Measurements from ENCODE around the gene SLC39A12. TPM values are rescaled to one million over a fixed set of nuclear protein-coding genes. Genes with fewer than 3 reads are reported as not detected.

The SLC39A12 gene
- total RNA-seq, 2 donors from 2014 or later: 0.14 TPM; not detected in 1

DNA sequence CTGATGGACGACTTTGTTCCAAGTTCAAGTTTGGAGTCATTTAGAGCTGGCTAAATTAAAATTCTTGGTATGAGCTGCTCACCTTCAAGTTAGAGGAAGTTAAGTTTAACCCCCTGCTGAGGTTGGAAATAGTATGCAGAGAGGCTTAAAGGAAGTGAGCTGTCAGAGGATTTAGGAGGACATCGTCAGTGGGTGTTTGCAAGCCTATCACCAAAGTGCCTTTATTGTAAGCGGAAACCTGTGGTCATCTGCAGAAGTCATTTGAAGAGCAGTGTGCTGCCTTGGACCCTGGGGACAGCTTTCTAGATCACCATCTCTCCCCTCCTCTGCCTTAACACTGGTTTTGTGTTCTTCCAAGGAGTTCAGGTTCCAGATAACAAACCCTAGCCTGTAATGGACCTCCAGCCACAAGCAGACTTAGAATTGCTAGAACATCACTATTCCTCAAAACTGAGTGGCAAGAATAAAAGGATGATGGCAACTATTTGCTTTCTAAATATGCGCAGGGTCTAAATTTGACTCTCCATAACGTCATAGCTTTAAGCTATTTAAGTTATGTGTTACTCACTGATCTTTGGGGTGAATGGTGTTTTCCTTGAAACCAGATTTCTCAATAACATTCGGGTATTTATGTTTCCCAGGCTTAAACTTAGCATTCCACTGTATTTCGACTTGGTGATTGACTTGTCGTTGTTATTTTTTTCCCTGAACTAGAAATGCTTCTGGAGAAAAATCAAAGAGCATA, 93.4 kb downstream of the SLC39A12 start:
- no peak for DNase-seq (ENCODE audit: low spot score)
- no peaks in the 10 kb centered on the region for H3K27me3 ChIP-seq (replicated peaks; ENCODE audit: insufficient read depth)
- no peaks in the 10 kb centered on the region for H3K9me3 ChIP-seq
- no peak overlapping the region for H3K27ac ChIP-seq
- peaks cover 20 to 22% of the 10 kb centered on the region in 2 donors for H3K4me1 ChIP-seq (ENCODE audit: control insufficient read depth in 1 of 2, low read depth in 2 of 2)
- H3K4me3 ChIP-seq: no peak overlapping the region
- TF ChIP-seq, protein P1, sequence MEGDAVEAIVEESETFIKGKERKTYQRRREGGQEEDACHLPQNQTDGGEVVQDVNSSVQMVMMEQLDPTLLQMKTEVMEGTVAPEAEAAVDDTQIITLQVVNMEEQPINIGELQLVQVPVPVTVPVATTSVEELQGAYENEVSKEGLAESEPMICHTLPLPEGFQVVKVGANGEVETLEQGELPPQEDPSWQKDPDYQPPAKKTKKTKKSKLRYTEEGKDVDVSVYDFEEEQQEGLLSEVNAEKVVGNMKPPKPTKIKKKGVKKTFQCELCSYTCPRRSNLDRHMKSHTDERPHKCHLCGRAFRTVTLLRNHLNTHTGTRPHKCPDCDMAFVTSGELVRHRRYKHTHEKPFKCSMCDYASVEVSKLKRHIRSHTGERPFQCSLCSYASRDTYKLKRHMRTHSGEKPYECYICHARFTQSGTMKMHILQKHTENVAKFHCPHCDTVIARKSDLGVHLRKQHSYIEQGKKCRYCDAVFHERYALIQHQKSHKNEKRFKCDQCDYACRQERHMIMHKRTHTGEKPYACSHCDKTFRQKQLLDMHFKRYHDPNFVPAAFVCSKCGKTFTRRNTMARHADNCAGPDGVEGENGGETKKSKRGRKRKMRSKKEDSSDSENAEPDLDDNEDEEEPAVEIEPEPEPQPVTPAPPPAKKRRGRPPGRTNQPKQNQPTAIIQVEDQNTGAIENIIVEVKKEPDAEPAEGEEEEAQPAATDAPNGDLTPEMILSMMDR (IDR thresholded peaks at IDR 0.05): no peak
- ATAC-seq (ENCODE audit: insufficient number of reproducible peaks, low FRiP score, low read depth): no peak
- no peaks in the 10 kb centered on the region for H3K36me3 ChIP-seq

DNA sequence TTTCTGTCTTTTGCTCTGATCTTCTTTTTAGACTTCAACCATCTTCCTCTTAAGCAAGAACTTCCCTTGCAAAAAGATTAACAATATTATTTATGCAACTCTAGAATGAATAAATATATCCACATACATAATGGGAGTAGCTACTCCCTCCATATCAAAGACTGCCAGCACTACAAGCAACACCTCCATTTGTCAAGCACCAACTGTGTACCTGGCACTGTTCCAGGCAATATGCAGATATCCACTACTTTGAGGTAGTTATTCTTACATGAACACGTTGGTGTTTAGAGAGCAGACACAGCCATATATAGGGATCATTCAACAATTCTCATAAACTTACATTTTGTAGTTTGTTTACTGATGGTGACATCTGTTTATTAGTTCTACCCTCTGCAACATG, 104.9 kb downstream of the SLC39A12 start:
- no peak overlapping the region for H3K4me3 ChIP-seq
- H3K36me3 ChIP-seq: no peaks in the 10 kb centered on the region
- no peak overlapping the region for H3K27ac ChIP-seq
- DNase-seq (ENCODE audit: low spot score) (no peak), ATAC-seq (ENCODE audit: insufficient number of reproducible peaks, low FRiP score, low read depth) (no peak)
- no peaks in the 10 kb centered on the region for H3K9me3 ChIP-seq
- TF ChIP-seq, protein P1 (IDR thresholded peaks at IDR 0.05): no peak
- H3K27me3 ChIP-seq (replicated peaks; ENCODE audit: insufficient read depth): no peaks in the 10 kb centered on the region
- no peaks in the 10 kb centered on the region for H3K4me1 ChIP-seq (ENCODE audit: control insufficient read depth in 1 of 2, low read depth in 2 of 2)

DNA sequence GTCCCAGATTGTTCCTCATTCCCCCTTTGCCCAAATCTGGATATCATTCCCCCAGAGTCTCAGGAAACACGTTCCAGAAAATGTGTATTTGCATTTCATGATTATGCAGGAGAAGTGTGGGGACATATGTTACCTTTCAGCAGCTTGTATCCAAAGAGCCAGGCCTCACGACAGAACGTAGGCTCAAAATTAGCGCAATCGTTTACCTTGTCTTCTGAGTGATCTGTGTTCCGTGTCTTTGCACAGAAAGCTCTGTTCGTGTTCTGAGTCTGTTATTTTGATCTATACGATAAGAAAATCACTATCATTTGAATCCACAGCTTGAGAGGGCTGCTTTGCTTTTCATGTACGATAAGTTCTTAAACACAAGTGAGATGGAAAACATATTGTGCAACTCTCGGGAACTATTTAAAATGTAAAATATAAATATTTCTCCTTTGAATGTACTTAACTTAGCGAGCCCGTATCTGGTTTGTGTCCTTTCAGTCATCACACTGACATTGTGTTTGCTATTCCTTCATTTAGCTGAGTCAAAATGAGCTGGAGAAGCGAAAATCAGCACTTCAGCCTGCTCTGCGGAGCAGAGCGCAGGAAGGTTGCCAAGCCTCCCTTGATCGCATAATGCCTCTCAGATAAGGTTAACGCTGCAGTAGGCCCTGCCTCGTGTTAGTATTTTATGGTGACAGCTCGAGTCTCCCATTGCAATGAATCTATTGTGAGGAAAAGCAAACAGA, 108.3 kb downstream of the SLC39A12 start:
- H3K4me3 ChIP-seq: no peak overlapping the region
- no peak for DNase-seq (ENCODE audit: low spot score)

DNA sequence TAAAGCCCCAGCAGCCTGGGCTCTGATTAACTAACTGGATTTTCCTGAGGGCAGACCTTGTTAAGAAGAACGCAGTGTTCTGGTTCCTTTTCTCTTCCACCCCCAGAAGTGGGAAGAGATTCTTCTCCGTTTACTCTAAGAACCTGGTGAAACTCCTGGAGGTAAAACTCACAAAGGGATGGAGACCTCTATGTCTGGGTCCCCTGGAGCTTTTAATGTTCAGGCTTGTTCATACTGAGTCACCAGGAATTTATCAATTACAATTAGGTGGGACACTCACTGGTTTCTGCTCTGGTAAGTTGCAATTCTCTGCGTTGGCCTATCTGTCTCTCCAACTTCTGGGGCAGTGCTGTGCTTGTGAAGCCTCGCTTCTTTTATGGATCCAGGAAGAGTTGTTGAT, 115.2 kb downstream of the SLC39A12 start:
- Histone ChIP-seq H3K36me3 (no peaks in the 10 kb centered on the region), H3K9me3 (no peaks in the 10 kb centered on the region), H3K27me3 (replicated peaks; ENCODE audit: insufficient read depth) (no peaks in the 10 kb centered on the region), H3K27ac (no peak overlapping the region), H3K4me1 (ENCODE audit: control insufficient read depth in 1 of 2, low read depth in 2 of 2) (no peaks in the 10 kb centered on the region), H3K4me3 (no peak overlapping the region)
- ATAC-seq (ENCODE audit: insufficient number of reproducible peaks, low FRiP score, low read depth) (no peak), DNase-seq (ENCODE audit: low spot score) (no peak)
- TF ChIP-seq, protein P1 (IDR thresholded peaks at IDR 0.05): no peak

More for the DNA sequence above, 108.3 kb downstream of the SLC39A12 start:
- H3K27me3 ChIP-seq (replicated peaks; ENCODE audit: insufficient read depth): no peaks in the 10 kb centered on the region
- no peaks in the 10 kb centered on the region for H3K4me1 ChIP-seq (ENCODE audit: control insufficient read depth in 1 of 2, low read depth in 2 of 2)
- no peaks in the 10 kb centered on the region for H3K9me3 ChIP-seq
- H3K36me3 ChIP-seq: no peaks in the 10 kb centered on the region
- no peak overlapping the region for H3K27ac ChIP-seq
- no peak for ATAC-seq (ENCODE audit: insufficient number of reproducible peaks, low FRiP score, low read depth)
- TF ChIP-seq, protein P1 (IDR thresholded peaks at IDR 0.05): no peak

DNA sequence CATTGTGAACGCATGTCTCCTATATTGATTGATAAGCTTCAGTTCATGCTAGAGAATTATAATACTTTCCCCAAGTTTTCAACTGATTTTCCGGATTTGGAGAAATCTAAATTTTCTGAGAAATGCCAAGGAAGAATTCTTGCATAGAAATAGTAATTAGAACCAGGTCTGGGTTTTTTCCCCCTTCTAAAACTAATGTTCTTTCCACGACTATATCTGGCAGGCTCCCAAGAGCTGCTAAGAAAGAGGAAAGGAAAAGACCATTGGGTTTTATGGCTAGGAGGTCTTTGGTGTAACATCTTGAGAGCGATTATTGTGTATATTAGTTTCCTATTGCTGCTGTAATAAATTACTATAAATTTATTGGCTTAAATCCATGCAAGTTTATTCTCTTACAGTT, 116.7 kb downstream of the SLC39A12 start:
- Histone ChIP-seq H3K27ac (no peak overlapping the region), H3K27me3 (replicated peaks; ENCODE audit: insufficient read depth) (no peaks in the 10 kb centered on the region), H3K4me3 (no peak overlapping the region), H3K36me3 (no peaks in the 10 kb centered on the region), H3K4me1 (ENCODE audit: control insufficient read depth in 1 of 2, low read depth in 2 of 2) (no peaks in the 10 kb centered on the region), H3K9me3 (no peaks in the 10 kb centered on the region)
- ATAC-seq (ENCODE audit: insufficient number of reproducible peaks, low FRiP score, low read depth): no peak
- TF ChIP-seq, protein P1 (IDR thresholded peaks at IDR 0.05): no peak
- no peak for DNase-seq (ENCODE audit: low spot score)
